GM23338 (cell line): ENCODE results near the gene PITX1. TPM values are rescaled to one million over a fixed set of nuclear protein-coding genes. Genes with fewer than 3 reads are reported as not detected.

Source experiments
- ATAC-seq: fragments of 200-7000 bp; cut with Tn5 transposase; 3 replicates; pipeline ENCODE4 v1.9.1; 2020
- DNase-seq: peaks from one replicate; pipeline ENCODE4 v3.0.0-alpha.2; 2015; ENCODE audit warnings: low spot score
- H2AFZ ChIP-seq: fragments of 200-600 bp; sonication (generic); 2 replicates; pipeline ENCODE4 v1.8.0; 2016; ENCODE audit warnings: antibody characterized with exemption, mild to moderate bottlenecking, moderate library complexity
- H3F3A ChIP-seq: fragments of 200-600 bp; sonication (generic); replicated peaks from 2 replicates; pipeline ENCODE4 v1.8.0; 2017; ENCODE audit warnings: antibody characterized with exemption, mixed run types, low read depth
- H3K27ac ChIP-seq: fragments of 200-600 bp; sonication (generic); 2 replicates; pipeline ENCODE4 v1.6.1; 2016; ENCODE audit warnings: low read depth
- H3K27me3 ChIP-seq: fragments of 200-600 bp; sonication (generic); 2 replicates; pipeline ENCODE4 v1.8.0; 2016; ENCODE audit warnings: mild to moderate bottlenecking, mixed run types, moderate library complexity; ENCODE audit not compliant: insufficient read depth
- H3K36me3 ChIP-seq: fragments of 200-600 bp; sonication (generic); 2 replicates; pipeline ENCODE4 v1.8.0; 2016; ENCODE audit warnings: mild to moderate bottlenecking; ENCODE audit not compliant: insufficient read depth
- H3K4me1 ChIP-seq: fragments of 200-600 bp; sonication (generic); 2 replicates; pipeline ENCODE4 v1.8.0; 2016; ENCODE audit warnings: mild to moderate bottlenecking, moderate library complexity; ENCODE audit not compliant: insufficient read depth
- H3K4me2 ChIP-seq: fragments of 200-600 bp; sonication (generic); 2 replicates; pipeline ENCODE4 v1.7.1; 2017; ENCODE audit warnings: mixed run types
- H3K4me3 ChIP-seq: fragments of 200-600 bp; sonication (generic); 2 replicates; pipeline ENCODE4 v1.6.1; 2016; ENCODE audit warnings: mixed run types
- H3K79me2 ChIP-seq: fragments of 200-600 bp; sonication (generic); replicated peaks from 2 replicates; pipeline ENCODE4 v1.8.0; 2017; ENCODE audit warnings: mild to moderate bottlenecking; ENCODE audit not compliant: insufficient read depth
- H3K9me2 ChIP-seq: fragments of 200-600 bp; sonication (generic); 2 replicates; pipeline ENCODE4 v1.8.0; 2017; ENCODE audit not compliant: insufficient read depth
- H4K20me1 ChIP-seq: fragments of 200-600 bp; sonication (generic); replicated peaks from 2 replicates; pipeline ENCODE4 v1.8.0; 2017; ENCODE audit warnings: mild to moderate bottlenecking; ENCODE audit not compliant: insufficient read depth
- H3K27ac Mint-ChIP-seq: 2 replicates; pipeline ENCODE4 v1.8.0; 2020; ENCODE audit warnings: inconsistent platforms, mild to moderate bottlenecking, moderate library complexity, mixed read lengths
- H3K27me3 Mint-ChIP-seq: 3 replicates; pipeline ENCODE4 v1.8.0; 2022; ENCODE audit warnings: low read depth, mild to moderate bottlenecking, moderate library complexity, mixed read lengths, inconsistent platforms; ENCODE audit not compliant: insufficient read depth, poor library complexity
- H3K36me3 Mint-ChIP-seq: 3 replicates; pipeline ENCODE4 v1.8.0; 2021; ENCODE audit warnings: low read depth, mild to moderate bottlenecking, inconsistent platforms, moderate library complexity, mixed read lengths
- H3K4me1 Mint-ChIP-seq: 3 replicates; pipeline ENCODE4 v1.8.0; 2020; ENCODE audit warnings: mild to moderate bottlenecking, inconsistent platforms, mixed read lengths
- H3K4me3 Mint-ChIP-seq: 3 replicates; pipeline ENCODE4 v1.8.0; 2021; ENCODE audit warnings: moderate library complexity, mild to moderate bottlenecking, inconsistent platforms, mixed read lengths
- H3K9me3 Mint-ChIP-seq: 3 replicates; pipeline ENCODE4 v1.8.0; 2020; ENCODE audit warnings: moderate library complexity, mild to moderate bottlenecking, inconsistent platforms, mixed read lengths
- CREB1 ChIP-seq: fragments of 250-450 bp; sonication (Bioruptor Pico); IDR thresholded peaks from 2 replicates; pipeline ENCODE4 v1.5.0; 2020; ENCODE audit warnings: low read depth, mild to moderate bottlenecking, moderate library complexity
- EZH2 ChIP-seq: fragments of 200-600 bp; sonication (generic); IDR thresholded peaks from one replicate; pipeline ENCODE4 v1.8.0; 2017; ENCODE audit warnings: antibody characterized with exemption, mild to moderate bottlenecking, low read depth; ENCODE audit not compliant: unreplicated experiment
- EZH2phosphoT487 ChIP-seq: fragments of 200-600 bp; sonication (generic); IDR thresholded peaks from one replicate; pipeline ENCODE4 v1.8.1; 2018; ENCODE audit warnings: antibody characterized with exemption; ENCODE audit not compliant: unreplicated experiment
- JUNB ChIP-seq: IDR thresholded peaks from one replicate; pipeline ENCODE4 v1.6.1; 2016; ENCODE audit warnings: antibody characterized with exemption; ENCODE audit not compliant: unreplicated experiment
- NANOG ChIP-seq: IDR thresholded peaks from 2 replicates; pipeline ENCODE4 v1.6.1; 2016; ENCODE audit warnings: antibody characterized with exemption, borderline replicate concordance
- POLR2AphosphoS5 ChIP-seq: IDR thresholded peaks from 2 replicates; pipeline ENCODE4 v1.6.1; 2016; ENCODE audit warnings: antibody characterized with exemption, low read depth
- STAT1 ChIP-seq: IDR thresholded peaks from one replicate; pipeline ENCODE4 v1.6.1; 2016; ENCODE audit warnings: antibody characterized with exemption; ENCODE audit not compliant: unreplicated experiment
- ZNF114 ChIP-seq: fragments of 250-450 bp; sonication (Bioruptor Pico); IDR thresholded peaks from 2 replicates; pipeline ENCODE4 v1.5.0; 2020; ENCODE audit warnings: mild to moderate bottlenecking, moderate library complexity
- ZNF331 ChIP-seq: fragments of 250-450 bp; sonication (Bioruptor Pico); IDR thresholded peaks from 2 replicates; pipeline ENCODE4 v1.5.0; 2020; ENCODE audit warnings: low read depth, mild to moderate bottlenecking, moderate library complexity
- polyA plus RNA-seq: library from polyadenylated mRNA; unstranded; fragments of >200 nt; fragmentation: Nextera tagmentation; extraction: Ambion mirVana; gene quantifications from 2 replicates; pipeline ENCODE4 v1.2.1, GENCODE V29; 2016
- total RNA-seq: library from RNA; depleted of rRNA; stranded (reverse); fragments of >200 nt; shearing (Covaris generic); gene quantifications from 2 replicates; pipeline ENCODE4 v1.2.3, GENCODE V29; 2014
- TF ChIP-seq, protein P1 (sequence below): IDR thresholded peaks from one replicate; pipeline ENCODE4 v1.6.1; 2018; ENCODE audit warnings: antibody characterized with exemption; ENCODE audit not compliant: unreplicated experiment
- TF ChIP-seq, protein P2 (sequence below): IDR thresholded peaks from 2 replicates; pipeline ENCODE4 v1.6.1; 2016; ENCODE audit warnings: antibody characterized with exemption
- TF ChIP-seq, protein P3 (sequence below), 2 experiments: fragments of 200-600 bp in 1 of 2; sonication (generic) in 1 of 2; conservative IDR thresholded peaks; 2 replicates each; pipeline versions ENCODE4 v1.5.1 to v1.6.1; 2016 to 2017; ENCODE audit warnings: antibody characterized with exemption in 2 of 2, low read depth in 2 of 2, mild to moderate bottlenecking in 2 of 2, moderate library complexity in 1 of 2
- TF ChIP-seq, protein P4 (sequence below): fragments of 250-450 bp; sonication (Bioruptor Pico); IDR thresholded peaks from 2 replicates; pipeline ENCODE4 v1.5.0; 2020; ENCODE audit warnings: mild to moderate bottlenecking, moderate library complexity

The PITX1 gene
- total and polyA plus RNA-seq, 2 experiments from 2014 or later = not detected

DNA sequence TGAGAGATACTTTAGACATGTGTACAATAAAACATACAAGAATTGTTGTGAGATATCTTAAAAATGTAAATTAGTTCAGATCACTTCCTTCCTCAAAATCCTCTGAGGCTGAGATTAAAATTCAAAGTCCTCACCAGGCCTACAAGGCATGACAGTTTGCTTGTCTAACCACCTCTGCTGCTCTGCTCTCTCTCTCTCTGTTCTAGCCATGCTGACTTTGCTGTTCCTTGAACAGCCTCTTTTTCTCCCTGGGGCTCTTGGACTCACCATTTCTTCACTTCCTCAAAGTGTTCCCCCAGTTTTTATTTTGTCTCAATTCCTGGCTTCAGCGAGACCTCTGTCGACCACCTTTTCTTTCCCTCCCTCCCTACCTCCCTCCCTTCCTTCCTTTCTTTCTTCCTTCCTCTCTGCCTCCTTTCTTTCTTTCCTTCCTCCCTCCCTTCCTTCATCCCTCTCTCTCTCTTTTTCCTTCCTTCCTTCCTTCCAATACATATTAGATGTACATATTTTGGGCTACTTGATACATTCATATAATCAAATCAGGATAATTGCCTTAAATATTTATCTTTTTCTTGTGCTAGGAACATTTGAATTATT lies 39.4 kb downstream of the PITX1 start:
- Histone ChIP-seq H3K4me1 (peaks cover 9% of the 10 kb centered on the region), H3K4me3 (no peak overlapping the region), H3F3A (no peaks in the 10 kb centered on the region), H2AFZ (no peak overlapping the region), H4K20me1 (no peaks in the 10 kb centered on the region), H3K79me2 (no peaks in the 10 kb centered on the region), H3K36me3 (no peaks in the 10 kb centered on the region), H3K9me2 (no peaks in the 10 kb centered on the region), H3K27me3 (no peaks in the 10 kb centered on the region), H3K27ac (no peak overlapping the region), H3K4me2 (no peak overlapping the region)
- 0 out of 3 replicates have a peak, but pooled peaks cover 4% of the 10 kb centered on the region for H3K36me3 Mint-ChIP-seq
- ATAC-seq = no peak
- no peak overlapping the region for H3K27ac Mint-ChIP-seq
- TF ChIP-seq, protein P1, sequence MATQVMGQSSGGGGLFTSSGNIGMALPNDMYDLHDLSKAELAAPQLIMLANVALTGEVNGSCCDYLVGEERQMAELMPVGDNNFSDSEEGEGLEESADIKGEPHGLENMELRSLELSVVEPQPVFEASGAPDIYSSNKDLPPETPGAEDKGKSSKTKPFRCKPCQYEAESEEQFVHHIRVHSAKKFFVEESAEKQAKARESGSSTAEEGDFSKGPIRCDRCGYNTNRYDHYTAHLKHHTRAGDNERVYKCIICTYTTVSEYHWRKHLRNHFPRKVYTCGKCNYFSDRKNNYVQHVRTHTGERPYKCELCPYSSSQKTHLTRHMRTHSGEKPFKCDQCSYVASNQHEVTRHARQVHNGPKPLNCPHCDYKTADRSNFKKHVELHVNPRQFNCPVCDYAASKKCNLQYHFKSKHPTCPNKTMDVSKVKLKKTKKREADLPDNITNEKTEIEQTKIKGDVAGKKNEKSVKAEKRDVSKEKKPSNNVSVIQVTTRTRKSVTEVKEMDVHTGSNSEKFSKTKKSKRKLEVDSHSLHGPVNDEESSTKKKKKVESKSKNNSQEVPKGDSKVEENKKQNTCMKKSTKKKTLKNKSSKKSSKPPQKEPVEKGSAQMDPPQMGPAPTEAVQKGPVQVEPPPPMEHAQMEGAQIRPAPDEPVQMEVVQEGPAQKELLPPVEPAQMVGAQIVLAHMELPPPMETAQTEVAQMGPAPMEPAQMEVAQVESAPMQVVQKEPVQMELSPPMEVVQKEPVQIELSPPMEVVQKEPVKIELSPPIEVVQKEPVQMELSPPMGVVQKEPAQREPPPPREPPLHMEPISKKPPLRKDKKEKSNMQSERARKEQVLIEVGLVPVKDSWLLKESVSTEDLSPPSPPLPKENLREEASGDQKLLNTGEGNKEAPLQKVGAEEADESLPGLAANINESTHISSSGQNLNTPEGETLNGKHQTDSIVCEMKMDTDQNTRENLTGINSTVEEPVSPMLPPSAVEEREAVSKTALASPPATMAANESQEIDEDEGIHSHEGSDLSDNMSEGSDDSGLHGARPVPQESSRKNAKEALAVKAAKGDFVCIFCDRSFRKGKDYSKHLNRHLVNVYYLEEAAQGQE = no peak
- TF ChIP-seq, protein P2, sequence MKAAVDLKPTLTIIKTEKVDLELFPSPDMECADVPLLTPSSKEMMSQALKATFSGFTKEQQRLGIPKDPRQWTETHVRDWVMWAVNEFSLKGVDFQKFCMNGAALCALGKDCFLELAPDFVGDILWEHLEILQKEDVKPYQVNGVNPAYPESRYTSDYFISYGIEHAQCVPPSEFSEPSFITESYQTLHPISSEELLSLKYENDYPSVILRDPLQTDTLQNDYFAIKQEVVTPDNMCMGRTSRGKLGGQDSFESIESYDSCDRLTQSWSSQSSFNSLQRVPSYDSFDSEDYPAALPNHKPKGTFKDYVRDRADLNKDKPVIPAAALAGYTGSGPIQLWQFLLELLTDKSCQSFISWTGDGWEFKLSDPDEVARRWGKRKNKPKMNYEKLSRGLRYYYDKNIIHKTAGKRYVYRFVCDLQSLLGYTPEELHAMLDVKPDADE = no peak
- no peak for TF ChIP-seq ZNF114
- TF ChIP-seq, protein P3, sequence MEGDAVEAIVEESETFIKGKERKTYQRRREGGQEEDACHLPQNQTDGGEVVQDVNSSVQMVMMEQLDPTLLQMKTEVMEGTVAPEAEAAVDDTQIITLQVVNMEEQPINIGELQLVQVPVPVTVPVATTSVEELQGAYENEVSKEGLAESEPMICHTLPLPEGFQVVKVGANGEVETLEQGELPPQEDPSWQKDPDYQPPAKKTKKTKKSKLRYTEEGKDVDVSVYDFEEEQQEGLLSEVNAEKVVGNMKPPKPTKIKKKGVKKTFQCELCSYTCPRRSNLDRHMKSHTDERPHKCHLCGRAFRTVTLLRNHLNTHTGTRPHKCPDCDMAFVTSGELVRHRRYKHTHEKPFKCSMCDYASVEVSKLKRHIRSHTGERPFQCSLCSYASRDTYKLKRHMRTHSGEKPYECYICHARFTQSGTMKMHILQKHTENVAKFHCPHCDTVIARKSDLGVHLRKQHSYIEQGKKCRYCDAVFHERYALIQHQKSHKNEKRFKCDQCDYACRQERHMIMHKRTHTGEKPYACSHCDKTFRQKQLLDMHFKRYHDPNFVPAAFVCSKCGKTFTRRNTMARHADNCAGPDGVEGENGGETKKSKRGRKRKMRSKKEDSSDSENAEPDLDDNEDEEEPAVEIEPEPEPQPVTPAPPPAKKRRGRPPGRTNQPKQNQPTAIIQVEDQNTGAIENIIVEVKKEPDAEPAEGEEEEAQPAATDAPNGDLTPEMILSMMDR (conservative IDR thresholded peaks at IDR 0.05; ENCODE audit: low read depth in 2 of 2) = no peak
- TF ChIP-seq, protein P4, sequence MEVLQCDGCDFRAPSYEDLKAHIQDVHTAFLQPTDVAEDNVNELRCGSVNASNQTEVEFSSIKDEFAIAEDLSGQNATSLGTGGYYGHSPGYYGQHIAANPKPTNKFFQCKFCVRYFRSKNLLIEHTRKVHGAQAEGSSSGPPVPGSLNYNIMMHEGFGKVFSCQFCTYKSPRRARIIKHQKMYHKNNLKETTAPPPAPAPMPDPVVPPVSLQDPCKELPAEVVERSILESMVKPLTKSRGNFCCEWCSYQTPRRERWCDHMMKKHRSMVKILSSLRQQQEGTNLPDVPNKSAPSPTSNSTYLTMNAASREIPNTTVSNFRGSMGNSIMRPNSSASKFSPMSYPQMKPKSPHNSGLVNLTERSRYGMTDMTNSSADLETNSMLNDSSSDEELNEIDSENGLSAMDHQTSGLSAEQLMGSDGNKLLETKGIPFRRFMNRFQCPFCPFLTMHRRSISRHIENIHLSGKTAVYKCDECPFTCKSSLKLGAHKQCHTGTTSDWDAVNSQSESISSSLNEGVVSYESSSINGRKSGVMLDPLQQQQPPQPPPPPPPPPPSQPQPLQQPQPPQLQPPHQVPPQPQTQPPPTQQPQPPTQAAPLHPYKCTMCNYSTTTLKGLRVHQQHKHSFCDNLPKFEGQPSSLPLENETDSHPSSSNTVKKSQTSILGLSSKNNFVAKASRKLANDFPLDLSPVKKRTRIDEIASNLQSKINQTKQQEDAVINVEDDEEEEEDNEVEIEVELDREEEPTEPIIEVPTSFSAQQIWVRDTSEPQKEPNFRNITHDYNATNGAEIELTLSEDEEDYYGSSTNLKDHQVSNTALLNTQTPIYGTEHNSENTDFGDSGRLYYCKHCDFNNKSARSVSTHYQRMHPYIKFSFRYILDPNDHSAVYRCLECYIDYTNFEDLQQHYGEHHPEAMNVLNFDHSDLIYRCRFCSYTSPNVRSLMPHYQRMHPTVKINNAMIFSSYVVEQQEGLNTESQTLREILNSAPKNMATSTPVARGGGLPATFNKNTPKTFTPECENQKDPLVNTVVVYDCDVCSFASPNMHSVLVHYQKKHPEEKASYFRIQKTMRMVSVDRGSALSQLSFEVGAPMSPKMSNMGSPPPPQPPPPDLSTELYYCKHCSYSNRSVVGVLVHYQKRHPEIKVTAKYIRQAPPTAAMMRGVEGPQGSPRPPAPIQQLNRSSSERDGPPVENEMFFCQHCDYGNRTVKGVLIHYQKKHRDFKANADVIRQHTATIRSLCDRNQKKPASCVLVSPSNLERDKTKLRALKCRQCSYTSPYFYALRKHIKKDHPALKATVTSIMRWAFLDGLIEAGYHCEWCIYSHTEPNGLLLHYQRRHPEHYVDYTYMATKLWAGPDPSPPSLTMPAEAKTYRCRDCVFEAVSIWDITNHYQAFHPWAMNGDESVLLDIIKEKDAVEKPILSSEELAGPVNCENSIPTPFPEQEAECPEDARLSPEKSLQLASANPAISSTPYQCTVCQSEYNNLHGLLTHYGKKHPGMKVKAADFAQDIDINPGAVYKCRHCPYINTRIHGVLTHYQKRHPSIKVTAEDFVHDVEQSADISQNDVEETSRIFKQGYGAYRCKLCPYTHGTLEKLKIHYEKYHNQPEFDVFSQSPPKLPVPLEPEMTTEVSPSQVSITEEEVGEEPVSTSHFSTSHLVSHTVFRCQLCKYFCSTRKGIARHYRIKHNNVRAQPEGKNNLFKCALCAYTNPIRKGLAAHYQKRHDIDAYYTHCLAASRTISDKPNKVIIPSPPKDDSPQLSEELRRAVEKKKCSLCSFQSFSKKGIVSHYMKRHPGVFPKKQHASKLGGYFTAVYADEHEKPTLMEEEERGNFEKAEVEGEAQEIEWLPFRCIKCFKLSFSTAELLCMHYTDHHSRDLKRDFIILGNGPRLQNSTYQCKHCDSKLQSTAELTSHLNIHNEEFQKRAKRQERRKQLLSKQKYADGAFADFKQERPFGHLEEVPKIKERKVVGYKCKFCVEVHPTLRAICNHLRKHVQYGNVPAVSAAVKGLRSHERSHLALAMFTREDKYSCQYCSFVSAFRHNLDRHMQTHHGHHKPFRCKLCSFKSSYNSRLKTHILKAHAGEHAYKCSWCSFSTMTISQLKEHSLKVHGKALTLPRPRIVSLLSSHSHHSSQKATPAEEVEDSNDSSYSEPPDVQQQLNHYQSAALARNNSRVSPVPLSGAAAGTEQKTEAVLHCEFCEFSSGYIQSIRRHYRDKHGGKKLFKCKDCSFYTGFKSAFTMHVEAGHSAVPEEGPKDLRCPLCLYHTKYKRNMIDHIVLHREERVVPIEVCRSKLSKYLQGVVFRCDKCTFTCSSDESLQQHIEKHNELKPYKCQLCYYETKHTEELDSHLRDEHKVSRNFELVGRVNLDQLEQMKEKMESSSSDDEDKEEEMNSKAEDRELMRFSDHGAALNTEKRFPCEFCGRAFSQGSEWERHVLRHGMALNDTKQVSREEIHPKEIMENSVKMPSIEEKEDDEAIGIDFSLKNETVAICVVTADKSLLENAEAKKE (CRISPR knock-in tag) = no peak
- TF ChIP-seq STAT1 = no peak
- no peak for TF ChIP-seq NANOG
- no peak for TF ChIP-seq JUNB
- no peak for TF ChIP-seq ZNF331
- TF ChIP-seq POLR2AphosphoS5 = no peak
- no peak for TF ChIP-seq EZH2
- no peak for TF ChIP-seq CREB1 (CRISPR knock-in tag)
- no peak for TF ChIP-seq EZH2phosphoT487
- peaks cover 3% of the 10 kb centered on the region for H3K27me3 Mint-ChIP-seq
- no peak for DNase-seq
- peaks cover 11% of the 10 kb centered on the region for H3K4me1 Mint-ChIP-seq
- H3K4me3 Mint-ChIP-seq = no peak overlapping the region
- peaks cover 7% of the 10 kb centered on the region; the same call in 2 of the 3 replicates for H3K9me3 Mint-ChIP-seq
